Ishikawa (cell line): ENCODE measurements around the gene GRP.
A peak's percentile ranks its signal among the peaks of the same experiment; 100 is the strongest.

Experiments used
- CEBPB ChIP-seq: IDR thresholded peaks from 2 replicates; pipeline ENCODE4 v1.6.1; 2012
- CREB1 ChIP-seq: IDR thresholded peaks from 2 replicates; pipeline ENCODE4 v1.6.1; 2012; ENCODE audit warnings: low read depth
- EGR1 ChIP-seq: IDR thresholded peaks from 2 replicates; pipeline ENCODE4 v1.6.1; 2012
- EP300 ChIP-seq: IDR thresholded peaks from 2 replicates; pipeline ENCODE4 v1.6.1; 2012; ENCODE audit warnings: borderline replicate concordance
- MAX ChIP-seq: IDR thresholded peaks from 2 replicates; pipeline ENCODE4 v1.6.1; 2012
- NFIC ChIP-seq: IDR thresholded peaks from 2 replicates; pipeline ENCODE4 v1.6.1; 2012
- RAD21 ChIP-seq: IDR thresholded peaks from 2 replicates; pipeline ENCODE4 v1.6.1; 2012; ENCODE audit warnings: low read depth
- REST ChIP-seq: IDR thresholded peaks from 2 replicates; pipeline ENCODE4 v1.6.1; 2012; ENCODE audit warnings: low read depth, mild to moderate bottlenecking
- TAF1 ChIP-seq: IDR thresholded peaks from 2 replicates; pipeline ENCODE4 v1.6.1; 2012; ENCODE audit warnings: low read depth, mild to moderate bottlenecking
- TCF12 ChIP-seq: IDR thresholded peaks from 2 replicates; pipeline ENCODE4 v1.6.1; 2012; ENCODE audit warnings: low read depth
- TEAD4 ChIP-seq: IDR thresholded peaks from 2 replicates; pipeline ENCODE4 v1.6.1; 2012
- ZBTB7A ChIP-seq: IDR thresholded peaks from 2 replicates; pipeline ENCODE4 v1.6.1; 2012; ENCODE audit warnings: low read depth

GRCh38 chr18:59249199-59249774, 29.3 kb downstream of the GRP start:
- TF ChIP-seq EP300 (no peak), TEAD4 (no peak), MAX (no peak), CEBPB (no peak), RAD21 (peak; percentile 82), TCF12 (no peak), CREB1 (no peak), EGR1 (no peak), ZBTB7A (no peak), TAF1 (no peak), NFIC (no peak), REST (no peak)
